Esophagus (tissue), 2 donors: ENCODE measurements around the gene TCF25. TPM values are rescaled to one million over a fixed set of nuclear protein-coding genes. Genes with fewer than 3 reads are reported as not detected.

Source experiments
- H3K27ac ChIP-seq, 2 donors: one replicate each; pipeline ENCODE4 v1.5.1; 2013; ENCODE audit warnings: low read depth in 2 of 2, mild to moderate bottlenecking in 2 of 2, inconsistent platforms in 1 of 2, low read length in 1 of 2, moderate library complexity in 1 of 2
- H3K27me3 ChIP-seq, 2 donors: one replicate each; pipeline ENCODE4 v1.6.1; 2013; ENCODE audit warnings: low read length in 2 of 2, control low read depth in 1 of 2, mild to moderate bottlenecking in 1 of 2; ENCODE audit not compliant: insufficient read depth in 2 of 2, control insufficient read depth in 1 of 2
- H3K36me3 ChIP-seq, 2 donors: one replicate each; pipeline ENCODE4 v1.6.1; 2013; ENCODE audit warnings: low read length in 1 of 2; ENCODE audit not compliant: control insufficient read depth in 2 of 2, insufficient read depth in 2 of 2
- H3K4me1 ChIP-seq, 2 donors: one replicate each; pipeline ENCODE4 v1.6.1; 2013; ENCODE audit warnings: low read length in 1 of 2; ENCODE audit not compliant: control insufficient read depth in 2 of 2, insufficient read depth in 2 of 2
- H3K4me3 ChIP-seq, 2 donors: one replicate each; pipeline ENCODE4 v1.5.1; 2013; ENCODE audit warnings: low read length in 2 of 2, mild to moderate bottlenecking in 2 of 2, low read depth in 1 of 2, moderate library complexity in 1 of 2
- H3K9me3 ChIP-seq, 2 donors: one replicate each; pipeline ENCODE4 v1.6.1; 2013; ENCODE audit warnings: mild to moderate bottlenecking in 2 of 2, low read depth in 1 of 2, low read length in 1 of 2, moderate library complexity in 1 of 2; ENCODE audit not compliant: control insufficient read depth in 2 of 2, insufficient read depth in 1 of 2
- WGBS, 2 donors: extraction: QIAGEN DNeasy Blood & Tissue Kit; methylation state at CpG; one replicate each; pipeline ENCODE4 v1.1.7; 2013; 5-methylcytosine and 5-hydroxymethylcytosine counted together
- polyA plus RNA-seq, 2 donors: library from polyadenylated mRNA; stranded (reverse); fragments of 200-250 nt; gene quantifications; one replicate each; pipeline ENCODE4 v1.2.3, GENCODE V29; 2013
- donor health status: healthy with polysubstance abuse.
- donor health status: Bipolar disorder and iron deficiency.

Gene TCF25
- polyA plus RNA-seq, 2 donors: 76.3 to 83.2 TPM

GRCh38 chr16:89918453-89919347 lies 45.3 kb downstream of the TCF25 start, which contains the start of gene MC1R:
Gene MC1R, plus strand, starts transcription at chr16:89918862. Its CDS starts 397 bp downstream, at chr16:89919259.
- Histone ChIP-seq H3K4me3 (peak within 1 kb of the TSS; percentile 5 to 6), H3K27me3 (peaks cover 0 to 3% of the 10 kb centered on the region in 2 donors), H3K9me3 (no peaks in the 10 kb centered on the region), H3K27ac (no peak within 1 kb of the TSS), H3K4me1 (peaks cover 10 to 22% of the 10 kb centered on the region in 2 donors), H3K36me3 (peaks cover 0 to under 1% of the 10 kb centered on the region in 2 donors)
- 7 to 10% methylated on average over 23 of the region's 23 CpGs for WGBS, 2 donors

GRCh38 chr16:89919535-89920406 lies 46.4 kb downstream of the TCF25 start:
- no peak overlapping the region for H3K4me3 ChIP-seq
- 89% methylated on average over 52 of the region's 52 CpGs for WGBS, 2 donors
- H3K4me1 ChIP-seq: peaks cover 10 to 22% of the 10 kb centered on the region in 2 donors
- no peaks in the 10 kb centered on the region for H3K36me3 ChIP-seq
- H3K27me3 ChIP-seq: peaks cover 0 to 9% of the 10 kb centered on the region in 2 donors
- H3K27ac ChIP-seq: no peak overlapping the region
- H3K9me3 ChIP-seq: no peaks in the 10 kb centered on the region

- Histone ChIP-seq H3K9me3 (no peaks in the 10 kb centered on the region), H3K36me3 (no peaks in the 10 kb centered on the region), H3K27ac (no peak overlapping the region), H3K4me1 (peaks cover 10 to 27% of the 10 kb centered on the region in 2 donors), H3K27me3 (peaks cover 0 to 9% of the 10 kb centered on the region in 2 donors), H3K4me3 (no peak overlapping the region)
- 38 to 40% methylated on average over 6 of the region's 6 CpGs for WGBS, 2 donors
Observed at GRCh38 chr16:89920723-89921122, 47.3 kb downstream of the TCF25 start.

GRCh38 chr16:89921131-89921701 lies 47.8 kb downstream of the TCF25 start:
- Histone ChIP-seq H3K4me3 (no peak overlapping the region), H3K27me3 (peaks cover 0 to 9% of the 10 kb centered on the region in 2 donors)
- WGBS, 2 donors: 36 to 45% methylated on average over 14 of the region's 14 CpGs

GRCh38 chr16:89921702-89922476 lies 48.5 kb downstream of the TCF25 start:
- Histone ChIP-seq H3K27ac (peak overlapping the region; percentile 63 to 71), H3K27me3 (peaks cover 0 to 9% of the 10 kb centered on the region in 2 donors)

More at GRCh38 chr16:89921131-89921701, 47.8 kb downstream of the TCF25 start:
- peaks cover 10 to 28% of the 10 kb centered on the region in 2 donors for H3K4me1 ChIP-seq
- H3K36me3 ChIP-seq: no peaks in the 10 kb centered on the region
- H3K9me3 ChIP-seq: no peaks in the 10 kb centered on the region
- H3K27ac ChIP-seq: peak overlapping the region in 1 of 2 donors; percentile 11

GRCh38 chr16:89922477-89922883 lies 49.1 kb downstream of the TCF25 start:
- Histone ChIP-seq H3K4me1 (peaks cover 10 to 29% of the 10 kb centered on the region in 2 donors), H3K27ac (peak overlapping the region; percentile 22 to 44), H3K4me3 (peak overlapping the region; percentile 37 to 42), H3K9me3 (no peaks in the 10 kb centered on the region), H3K27me3 (peaks cover 0 to 9% of the 10 kb centered on the region in 2 donors), H3K36me3 (no peaks in the 10 kb centered on the region)
- 0 to 1% methylated on average over 25 to 31 of the region's 31 CpGs for WGBS, 2 donors

More at GRCh38 chr16:89921702-89922476, 48.5 kb downstream of the TCF25 start:
- no peaks in the 10 kb centered on the region for H3K9me3 ChIP-seq
- H3K4me3 ChIP-seq: no peak overlapping the region
- 4 to 6% methylated on average over 21 to 22 of the region's 22 CpGs for WGBS, 2 donors
- peaks cover 10 to 29% of the 10 kb centered on the region in 2 donors for H3K4me1 ChIP-seq
- H3K36me3 ChIP-seq: no peaks in the 10 kb centered on the region

GRCh38 chr16:89922884-89923639 lies 49.7 kb downstream of the TCF25 start, which contains the start of gene TUBB3:
Gene TUBB3, plus strand, starts transcription at chr16:89923342. Its CDS starts 60 bp downstream, at chr16:89923402.
- WGBS, 2 donors: 1% methylated on average over 69 to 88 of the region's 88 CpGs
- Histone ChIP-seq H3K4me3 (peak within 1 kb of the TSS; percentile 37 to 42), H3K9me3 (no peaks in the 10 kb centered on the region), H3K4me1 (peaks cover 7 to 24% of the 10 kb centered on the region in 2 donors), H3K27me3 (peaks cover 0 to 9% of the 10 kb centered on the region in 2 donors), H3K27ac (peak within 1 kb of the TSS; percentile 63 to 71), H3K36me3 (no peaks in the 10 kb centered on the region)

- Histone ChIP-seq H3K4me3 (peak overlapping the region in 1 of 2 donors; percentile 37), H3K4me1 (peaks cover 3 to 18% of the 10 kb centered on the region in 2 donors), H3K36me3 (no peaks in the 10 kb centered on the region), H3K9me3 (no peaks in the 10 kb centered on the region), H3K27me3 (peaks cover 0 to 9% of the 10 kb centered on the region in 2 donors), H3K27ac (no peak overlapping the region)
- whole genome bisulfite sequencing, 2 donors: 3% methylated on average over 38 to 41 of the region's 41 CpGs
Observed at GRCh38 chr16:89923640-89924296, 50.4 kb downstream of the TCF25 start.
